Prostate gland (tissue), 2 donors: ENCODE data around the gene INCA1.

Experiments
- POLR2AphosphoS5 ChIP-seq: sonication (generic); formaldehyde crosslinking; IDR thresholded peaks from one replicate; pipeline ENCODE4 v1.6.1; 2017; ENCODE audit warnings: antibody characterized with exemption
- TF ChIP-seq, protein P1 (sequence below), 4 experiments: fragments of 200-600 bp in 2 of 4; fragments of 450-650 bp in 2 of 4; sonication (generic) in 2 of 4; IDR thresholded peaks; 1 replicate in 3 of 4; 2 replicates in 1 of 4; pipeline ENCODE4 v1.5.1; 2016 to 2019; ENCODE audit warnings: antibody characterized with exemption in 4 of 4, mild to moderate bottlenecking in 2 of 4, moderate library complexity in 2 of 4

- TF ChIP-seq, protein P1, sequence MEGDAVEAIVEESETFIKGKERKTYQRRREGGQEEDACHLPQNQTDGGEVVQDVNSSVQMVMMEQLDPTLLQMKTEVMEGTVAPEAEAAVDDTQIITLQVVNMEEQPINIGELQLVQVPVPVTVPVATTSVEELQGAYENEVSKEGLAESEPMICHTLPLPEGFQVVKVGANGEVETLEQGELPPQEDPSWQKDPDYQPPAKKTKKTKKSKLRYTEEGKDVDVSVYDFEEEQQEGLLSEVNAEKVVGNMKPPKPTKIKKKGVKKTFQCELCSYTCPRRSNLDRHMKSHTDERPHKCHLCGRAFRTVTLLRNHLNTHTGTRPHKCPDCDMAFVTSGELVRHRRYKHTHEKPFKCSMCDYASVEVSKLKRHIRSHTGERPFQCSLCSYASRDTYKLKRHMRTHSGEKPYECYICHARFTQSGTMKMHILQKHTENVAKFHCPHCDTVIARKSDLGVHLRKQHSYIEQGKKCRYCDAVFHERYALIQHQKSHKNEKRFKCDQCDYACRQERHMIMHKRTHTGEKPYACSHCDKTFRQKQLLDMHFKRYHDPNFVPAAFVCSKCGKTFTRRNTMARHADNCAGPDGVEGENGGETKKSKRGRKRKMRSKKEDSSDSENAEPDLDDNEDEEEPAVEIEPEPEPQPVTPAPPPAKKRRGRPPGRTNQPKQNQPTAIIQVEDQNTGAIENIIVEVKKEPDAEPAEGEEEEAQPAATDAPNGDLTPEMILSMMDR (IDR thresholded peaks at IDR 0.05): no peak
- no peak for TF ChIP-seq POLR2AphosphoS5
These were observed 3.2 kb downstream of the INCA1 start for GRCh38 chr17:4994081-4994595.
